ENCODE data around the gene CCDC18.

- TF ChIP-seq CTCF (IDR thresholded peaks at IDR 0.05), result no peak
- TF ChIP-seq POLR2A (IDR thresholded peaks at IDR 0.05), result no peak
These were observed 20.2 kb downstream of the CCDC18 start for GRCh38 chr1:93200714-93201113.

All from adrenal gland (tissue), 5 donors.